Erythroblast (primary cell): ENCODE measurements around the gene TPP1.
A peak's percentile ranks its signal among the peaks of the same experiment; 100 is the strongest.

Experiments used
- DNase-seq, 2 experiments: peaks; one replicate each; lab custom pipeline; 2025; lab: John Stamatoyannopoulos, UW
- GATA1 ChIP-seq: IDR thresholded peaks from 2 replicates; pipeline ENCODE4 v1.6.1; 2011; ENCODE audit warnings: low read depth, mild to moderate bottlenecking, control low read depth, low read length, moderate library complexity
- POLR2A ChIP-seq: IDR thresholded peaks from 2 replicates; pipeline ENCODE4 v1.6.1; 2011; ENCODE audit warnings: mild to moderate bottlenecking, low read length

The TPP1 gene

GRCh38 chr11:6619004-6619745 lies at the start of gene TPP1:
Gene TPP1 (minus strand): TSS chr11:6619422. CDS start chr11:6619400, 22 bp downstream.
- TF ChIP-seq POLR2A = peak; percentile 97
- TF ChIP-seq GATA1 = no peak
- DNase-seq = peak; percentile 93 to 96

DNA sequence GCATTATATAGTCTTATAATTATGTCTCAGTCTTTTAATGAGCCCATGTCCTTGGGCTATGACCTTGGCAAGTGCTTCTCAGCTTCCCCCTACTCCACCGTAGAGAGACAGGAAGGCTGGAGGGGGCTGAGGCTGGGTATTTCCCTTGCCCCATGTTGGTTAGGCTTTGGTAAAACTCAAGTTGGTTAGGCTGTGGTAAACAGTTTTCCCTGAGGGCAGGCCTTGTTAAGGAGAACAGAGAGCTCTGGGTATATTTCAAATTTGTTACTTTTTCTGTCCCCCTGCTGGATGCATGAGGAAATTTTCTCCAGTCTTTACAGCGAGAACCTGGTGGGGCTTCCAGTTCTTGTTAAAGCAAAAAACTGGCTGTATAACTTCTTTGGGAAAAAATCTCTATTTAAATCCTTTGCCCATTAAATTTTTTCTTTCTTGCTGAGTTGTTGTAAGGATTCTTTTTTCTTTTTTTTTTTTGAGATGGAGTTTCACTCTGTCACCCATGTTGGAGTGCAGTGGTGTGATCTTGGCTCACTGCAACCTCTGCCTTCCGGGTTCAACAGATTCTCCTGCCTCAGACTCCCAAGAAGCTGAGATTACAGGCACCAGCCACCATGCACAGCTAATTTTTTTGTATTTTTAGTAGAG lies 48.6 kb upstream of the TPP1 start:
- TF ChIP-seq GATA1 = no peak
- TF ChIP-seq POLR2A = no peak
- peak; percentile 39 to 57 for DNase-seq

DNA sequence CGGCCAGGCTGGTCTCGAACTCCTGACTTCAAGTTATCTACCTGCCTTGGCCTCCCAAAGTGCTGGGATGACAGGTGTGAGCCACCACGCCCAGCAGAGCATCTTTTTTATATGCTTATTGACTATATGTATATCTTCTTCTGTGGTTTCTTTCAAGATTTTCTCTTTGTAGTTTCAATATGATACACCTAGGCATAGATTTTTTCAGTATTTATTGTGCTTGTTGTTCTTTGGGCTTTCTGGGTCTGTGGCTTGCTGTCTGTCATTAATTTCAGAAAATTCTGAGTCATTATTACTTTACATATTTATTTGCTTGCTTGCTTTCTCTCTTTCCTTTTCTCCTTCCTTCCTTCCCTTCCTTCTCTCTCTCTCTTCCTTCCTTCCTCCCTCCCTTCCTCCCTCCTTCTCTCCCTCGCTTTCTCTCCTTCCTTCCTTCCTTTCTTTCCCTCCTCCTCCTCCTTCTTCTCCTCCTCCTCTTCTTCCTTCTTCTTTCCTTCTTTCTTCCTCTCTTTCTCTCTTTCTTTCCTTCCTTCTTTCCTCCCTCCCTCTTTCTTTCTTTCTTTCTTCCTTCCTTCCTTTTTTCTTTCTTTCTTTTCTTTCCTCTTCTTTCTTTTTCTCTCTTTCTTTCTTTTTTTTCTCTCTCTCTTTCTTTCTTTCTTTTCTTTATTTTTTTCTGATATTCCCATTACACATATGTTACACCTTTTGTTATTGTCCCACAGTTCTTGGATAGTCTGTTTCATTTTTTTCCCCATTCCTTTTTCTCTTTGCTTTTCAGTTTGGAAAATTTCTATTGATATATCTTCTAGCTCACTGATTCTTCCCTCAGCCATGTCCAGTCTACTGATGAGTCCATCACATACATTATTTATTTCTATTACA lies 47.3 kb upstream of the TPP1 start:
- TF ChIP-seq GATA1 (no peak), POLR2A (no peak)
- DNase-seq = no peak

DNA sequence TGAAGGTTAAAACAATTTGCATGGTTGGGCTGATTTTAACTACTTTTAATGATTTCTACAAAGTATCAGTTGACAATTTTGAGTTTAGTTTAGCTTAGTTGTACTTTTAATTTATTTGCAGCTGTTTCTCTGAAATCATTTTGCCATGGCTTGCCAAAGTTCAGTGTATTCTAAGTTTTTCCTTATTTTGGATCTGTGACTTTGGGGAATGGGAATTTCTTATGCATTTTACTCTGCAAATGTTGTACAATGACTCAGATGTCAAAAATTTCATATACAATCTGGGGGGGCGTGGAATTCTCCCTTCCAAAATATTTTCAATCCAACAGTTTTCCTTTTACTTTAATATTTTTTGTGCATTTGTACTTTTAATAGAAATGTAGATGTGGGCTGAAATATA lies 45.3 kb upstream of the TPP1 start:
- DNase-seq = no peak
- TF ChIP-seq POLR2A (no peak), GATA1 (no peak)

- no peak for TF ChIP-seq POLR2A
- no peak for TF ChIP-seq GATA1
- DNase-seq = no peak
These were observed 44.7 kb upstream of the TPP1 start for GRCh38 chr11:6663794-6664469.

GRCh38 chr11:6660712-6661111 lies 41.5 kb upstream of the TPP1 start:
- TF ChIP-seq GATA1 = no peak
- TF ChIP-seq POLR2A = no peak

GRCh38 chr11:6658647-6659046 lies 39.4 kb upstream of the TPP1 start:
- TF ChIP-seq POLR2A (no peak), GATA1 (no peak)
- no peak for DNase-seq

More at GRCh38 chr11:6660712-6661111, 41.5 kb upstream of the TPP1 start:
- no peak for DNase-seq

GRCh38 chr11:6657346-6657745 lies 38.1 kb upstream of the TPP1 start:
- TF ChIP-seq POLR2A = no peak
- TF ChIP-seq GATA1 = no peak
- DNase-seq = no peak

GRCh38 chr11:6656936-6657335 lies 37.7 kb upstream of the TPP1 start:
- no peak for DNase-seq
- TF ChIP-seq POLR2A (no peak), GATA1 (no peak)

GRCh38 chr11:6656584-6656915 lies 37.3 kb upstream of the TPP1 start:
- TF ChIP-seq GATA1 (no peak), POLR2A (no peak)
- DNase-seq = no peak

- TF ChIP-seq GATA1 (no peak), POLR2A (no peak)
- DNase-seq = no peak
These were observed 36.8 kb upstream of the TPP1 start, which contains the start of gene DCHS1 for GRCh38 chr11:6655790-6656583. Gene DCHS1 (minus strand): TSS chr11:6655809. CDS start chr11:6641613, 14,196 bp downstream.

- TF ChIP-seq POLR2A (no peak), GATA1 (no peak)
- no peak for DNase-seq
These were observed 36.0 kb upstream of the TPP1 start for GRCh38 chr11:6655020-6655789.
